ENCODE data around the gene TSGA10IP.

- TF ChIP-seq EZH2 (IDR thresholded peaks at IDR 0.05; ENCODE audit: low read depth), result no peak
- TF ChIP-seq CTCF (conservative IDR thresholded peaks at IDR 0.05), result no peak
Measured at GRCh38 chr11:65968600-65969482, 23.6 kb downstream of the TSGA10IP start.

Data from PC-9 (cell line).